HG03571 (cell line): ENCODE measurements around the gene SRGAP2.
"Not testable (repeated sequence)": the region's sequence is repeated elsewhere in the genome, so short reads cannot be mapped to it uniquely, and the experiment has no call there.

Experiments used
- ATAC-seq: cut with Tn5 transposase; IDR thresholded peaks from one replicate; pipeline ENCODE4 v1.9.1; 2021; ENCODE audit not compliant: unreplicated experiment

The SRGAP2 gene

DNA sequence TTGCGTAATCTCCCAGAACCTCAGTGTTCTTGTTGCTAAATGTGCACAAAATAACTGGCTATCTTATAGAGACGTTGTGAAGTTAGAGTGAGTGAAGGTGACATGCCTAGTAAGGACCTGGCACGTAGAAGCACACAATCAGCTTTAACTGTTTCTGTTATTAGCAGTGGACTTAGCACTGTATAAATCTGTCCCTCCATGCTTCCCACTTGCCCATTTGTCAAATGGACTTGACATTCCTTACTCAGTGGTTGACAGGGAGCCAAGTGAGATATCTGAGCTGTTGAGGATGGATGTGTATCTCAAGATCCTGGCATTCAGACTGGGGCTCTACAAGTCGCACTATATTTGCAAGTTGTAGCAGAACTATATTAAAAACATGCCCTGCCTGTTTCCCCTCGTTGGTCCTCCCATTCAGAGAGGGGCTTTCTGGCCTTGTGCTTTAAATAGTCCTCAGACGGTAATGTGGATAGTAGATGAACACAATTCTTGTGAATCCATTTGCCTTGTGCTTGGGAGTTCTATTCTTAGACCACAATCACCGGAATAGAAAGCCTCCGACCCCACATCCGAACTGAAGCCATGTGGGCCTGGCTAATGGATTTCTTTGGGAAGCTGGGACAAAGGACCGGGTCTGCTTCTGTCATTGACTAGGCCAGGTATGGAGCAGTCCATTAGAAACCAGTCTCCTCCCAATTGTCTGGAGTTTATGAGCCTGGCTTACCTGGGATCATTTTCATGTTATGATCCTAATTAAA, 43.0 kb downstream of the SRGAP2 start:
- ATAC-seq = not testable (repeated sequence)

GRCh38 chr1:206250953-206251681, 47.8 kb downstream of the SRGAP2 start:
- not testable (repeated sequence) for ATAC-seq

- ATAC-seq = not testable (repeated sequence)
These were observed 49.5 kb downstream of the SRGAP2 start for GRCh38 chr1:206252680-206253335.
